GM21576 (cell line): ENCODE measurements around the gene SLC66A1.
"Not testable (repeated sequence)": the region's sequence is repeated elsewhere in the genome, so short reads cannot be mapped to it uniquely, and the experiment has no call there.

Experiments
- ATAC-seq: cut with Tn5 transposase; IDR thresholded peaks from one replicate; pipeline ENCODE4 v1.9.1; 2021; ENCODE audit warnings: mild to moderate bottlenecking, moderate library complexity; ENCODE audit not compliant: unreplicated experiment

SLC66A1 gene, protein sequence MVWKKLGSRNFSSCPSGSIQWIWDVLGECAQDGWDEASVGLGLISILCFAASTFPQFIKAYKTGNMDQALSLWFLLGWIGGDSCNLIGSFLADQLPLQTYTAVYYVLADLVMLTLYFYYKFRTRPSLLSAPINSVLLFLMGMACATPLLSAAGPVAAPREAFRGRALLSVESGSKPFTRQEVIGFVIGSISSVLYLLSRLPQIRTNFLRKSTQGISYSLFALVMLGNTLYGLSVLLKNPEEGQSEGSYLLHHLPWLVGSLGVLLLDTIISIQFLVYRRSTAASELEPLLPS

DNA sequence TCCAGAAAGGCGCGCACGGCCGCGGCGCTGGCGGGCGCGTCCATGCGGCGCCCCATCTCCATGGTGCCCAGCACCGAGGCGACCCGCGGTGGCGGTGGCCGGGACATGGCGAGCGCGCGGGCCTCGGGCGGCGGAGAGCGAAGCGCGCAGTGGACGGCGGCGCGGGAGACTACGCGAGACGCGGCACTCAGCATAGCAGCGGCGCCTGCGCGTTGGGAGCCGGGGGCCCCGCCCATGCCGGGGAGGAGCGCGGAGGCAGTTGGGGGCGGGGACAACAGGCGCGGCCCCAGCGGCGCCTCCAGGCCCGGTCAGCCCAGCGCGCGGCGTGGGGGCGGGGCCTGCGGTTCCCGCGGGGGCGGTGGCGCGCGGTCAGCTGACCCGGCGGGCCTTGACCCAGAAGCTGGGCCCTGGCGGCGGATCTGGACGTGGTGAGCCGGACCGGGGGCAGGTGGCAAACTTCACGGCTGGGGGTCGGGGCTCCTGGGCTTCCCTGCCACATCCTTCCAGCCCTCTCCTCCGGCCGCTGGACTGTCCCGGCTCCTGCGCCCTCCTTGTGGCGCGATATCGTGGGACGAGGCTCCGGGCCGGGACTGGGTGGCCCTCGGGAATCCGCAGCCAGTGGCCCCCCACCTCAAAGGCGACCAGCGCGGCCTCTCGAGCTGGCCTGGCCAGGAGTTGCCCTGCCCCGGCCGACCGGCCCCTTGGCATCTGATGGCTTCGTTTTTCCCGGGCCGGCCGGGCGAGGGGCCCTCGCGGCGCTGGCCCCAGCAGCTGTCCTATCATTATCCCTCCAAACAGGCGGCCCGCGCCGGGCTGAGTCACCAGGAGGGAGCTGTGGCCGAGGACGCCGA lies at the start of gene SLC66A1, which contains the start of gene AKR7A2:
TSS of gene SLC66A1 (plus strand) at position 396 of the 851 bp plus-strand sequence. CDS start 5,352 bp downstream, outside the sequence.
TSS of gene AKR7A2 (minus strand) at position 214 of the 851 bp plus-strand sequence. CDS start at position 194, 20 bp downstream.
- peak; percentile 57 for ATAC-seq

DNA sequence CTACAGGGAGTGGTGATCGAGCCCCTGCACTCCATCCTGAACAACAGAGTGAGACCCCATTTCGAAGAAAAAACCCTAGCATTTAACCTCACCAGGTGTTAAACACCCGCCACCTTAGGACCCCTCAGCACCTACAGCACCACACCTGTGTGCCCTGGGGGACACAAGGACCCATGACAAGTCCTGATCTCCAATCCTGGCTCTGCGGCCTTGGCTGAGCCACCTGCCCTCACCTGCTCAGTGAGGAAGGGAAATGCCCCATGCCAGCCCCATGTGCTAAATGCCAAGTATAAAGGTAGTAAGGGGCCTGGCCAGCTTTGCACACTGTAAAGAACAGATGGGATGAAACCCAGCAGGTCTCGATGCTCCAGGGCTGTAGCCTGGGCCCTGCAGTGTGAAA lies 49.4 kb upstream of the SLC66A1 start:
- ATAC-seq: no peak

DNA sequence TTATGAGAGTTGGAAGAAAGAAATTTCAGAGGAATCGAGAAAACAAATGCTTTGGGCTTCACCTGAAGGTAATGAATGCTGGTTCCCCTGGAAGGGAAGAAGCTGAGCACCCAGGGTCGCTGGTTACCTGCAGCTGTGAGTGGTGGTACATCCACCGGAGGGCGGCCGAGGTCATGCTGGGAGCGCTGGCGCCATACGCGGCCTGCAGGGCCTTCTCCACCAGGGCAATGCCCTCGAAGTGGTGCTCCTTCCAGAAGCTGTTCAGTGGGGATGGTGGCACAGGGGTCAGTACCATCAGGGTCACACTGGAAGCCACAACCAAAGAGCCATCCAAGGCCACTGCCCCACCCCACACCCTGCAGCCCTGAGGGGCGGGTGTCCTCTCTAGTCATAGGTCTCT lies 43.7 kb upstream of the SLC66A1 start:
- ATAC-seq: no peak

DNA sequence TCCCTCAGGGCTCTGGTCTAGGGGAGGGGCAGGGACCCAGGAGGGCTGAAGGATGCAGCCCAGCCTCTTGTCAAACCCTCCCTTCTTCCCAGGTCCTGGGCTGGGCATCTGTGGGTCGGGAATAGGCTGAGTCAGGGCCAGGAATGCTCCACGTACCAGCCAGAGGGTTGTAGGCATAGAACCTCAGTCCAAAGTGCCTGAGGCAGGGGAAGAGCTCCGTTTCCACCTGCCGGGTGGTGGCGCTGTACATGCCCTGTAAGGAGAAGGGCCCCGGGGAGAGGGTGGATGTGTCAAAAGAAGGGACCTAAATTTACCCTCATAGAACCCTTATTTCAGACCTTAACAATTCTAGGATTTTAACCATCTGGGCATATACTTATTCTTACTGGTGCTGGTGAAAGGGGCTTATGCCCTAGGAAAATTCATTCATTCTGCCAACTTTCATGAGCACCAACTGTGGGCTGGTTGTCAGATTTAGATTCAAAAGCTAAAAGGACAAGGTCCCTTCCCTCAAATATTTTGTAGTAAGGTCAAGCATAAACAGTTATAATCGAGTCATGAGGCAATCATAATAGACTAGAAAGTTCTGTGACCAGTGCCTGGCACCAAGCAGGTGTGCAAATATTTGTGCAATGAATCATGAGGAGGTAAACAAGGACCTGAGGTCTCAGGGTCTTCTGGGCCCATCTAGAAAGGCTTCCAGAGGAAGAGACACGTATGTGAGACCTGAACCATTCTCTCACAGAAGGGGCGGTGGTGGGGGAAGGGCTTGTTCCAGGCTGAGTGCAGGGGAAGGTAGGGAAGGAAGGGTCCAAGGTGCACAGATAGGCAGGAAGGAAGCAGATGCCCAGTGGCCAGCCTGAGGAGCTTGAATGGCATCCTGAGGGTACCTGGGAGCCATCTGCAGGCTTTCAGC lies 42.4 kb upstream of the SLC66A1 start:
- not testable (repeated sequence) for ATAC-seq

DNA sequence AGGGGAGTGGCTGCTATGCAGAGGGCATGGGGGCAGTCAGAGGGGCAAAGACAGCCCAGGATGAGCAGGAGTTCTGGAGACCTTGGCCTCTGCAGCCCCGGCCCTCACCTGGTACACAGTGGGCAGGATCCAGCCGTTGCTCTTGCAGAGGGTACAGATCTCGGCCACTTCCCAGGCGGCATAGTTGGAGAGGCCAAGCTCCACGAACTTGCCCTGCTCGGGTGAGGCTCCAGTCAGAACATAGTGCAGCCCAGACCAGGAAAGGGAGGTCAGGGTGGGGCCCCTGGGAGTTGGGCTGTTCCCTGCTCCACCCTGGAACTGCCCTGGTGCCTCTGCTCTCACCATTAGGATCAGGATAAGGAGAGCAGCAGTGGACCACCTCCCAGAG lies 41.8 kb upstream of the SLC66A1 start:
- not testable (repeated sequence) for ATAC-seq

DNA sequence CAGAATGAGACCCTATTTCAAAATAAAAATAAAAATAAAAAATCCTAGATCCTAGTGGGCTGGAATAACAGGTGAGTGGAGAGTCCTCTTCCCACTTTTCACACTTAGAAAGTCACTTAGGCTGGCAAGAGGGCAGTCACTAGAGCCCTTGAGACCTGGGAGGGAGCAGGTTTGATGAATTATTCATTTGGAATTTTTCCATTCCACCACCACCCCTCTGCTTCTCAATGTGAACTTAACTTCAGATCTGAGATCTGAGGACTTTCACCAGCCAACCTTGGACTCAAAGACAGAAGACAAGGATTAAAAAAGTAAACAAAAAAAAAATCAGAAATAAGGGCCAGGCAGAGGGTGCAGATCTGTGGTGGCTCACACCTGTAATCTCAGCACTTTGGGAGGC lies 40.1 kb upstream of the SLC66A1 start:
- no peak for ATAC-seq

DNA sequence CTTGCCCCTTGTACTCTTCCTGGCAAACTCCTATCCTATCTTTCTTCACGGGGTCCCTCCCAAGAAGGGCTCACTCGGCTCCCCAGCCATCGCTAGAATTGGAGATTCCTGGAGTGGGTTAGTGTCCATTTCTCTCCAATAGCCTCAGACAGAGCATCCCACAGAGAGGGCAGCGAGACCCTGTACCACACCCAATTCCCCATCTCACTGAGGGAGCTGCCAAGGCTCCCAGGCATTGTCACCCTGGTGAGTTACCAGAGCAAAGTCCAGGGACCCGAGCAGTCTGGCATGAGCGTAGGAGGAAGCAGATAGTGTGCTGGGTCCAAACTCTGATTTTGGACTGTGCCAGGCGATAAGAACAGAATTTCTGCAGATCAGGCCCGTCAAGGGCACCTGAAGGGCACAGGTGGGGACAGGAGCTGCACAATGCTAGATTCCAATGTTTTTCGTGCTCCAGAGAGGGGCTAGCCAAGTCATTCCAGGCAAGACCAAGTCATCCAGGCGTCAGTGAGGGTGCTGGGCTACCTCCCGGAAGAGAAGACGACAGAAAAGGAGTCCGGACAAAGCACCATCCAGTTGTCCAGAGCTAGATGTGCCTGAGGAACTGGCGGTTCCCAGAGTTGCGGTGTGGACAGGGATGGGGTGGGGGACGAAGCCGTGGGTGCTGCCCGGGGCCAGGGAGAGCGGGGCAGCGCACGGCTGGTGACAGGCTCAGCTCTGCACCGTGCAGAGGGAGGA lies 38.9 kb upstream of the SLC66A1 start:
- no peak for ATAC-seq

DNA sequence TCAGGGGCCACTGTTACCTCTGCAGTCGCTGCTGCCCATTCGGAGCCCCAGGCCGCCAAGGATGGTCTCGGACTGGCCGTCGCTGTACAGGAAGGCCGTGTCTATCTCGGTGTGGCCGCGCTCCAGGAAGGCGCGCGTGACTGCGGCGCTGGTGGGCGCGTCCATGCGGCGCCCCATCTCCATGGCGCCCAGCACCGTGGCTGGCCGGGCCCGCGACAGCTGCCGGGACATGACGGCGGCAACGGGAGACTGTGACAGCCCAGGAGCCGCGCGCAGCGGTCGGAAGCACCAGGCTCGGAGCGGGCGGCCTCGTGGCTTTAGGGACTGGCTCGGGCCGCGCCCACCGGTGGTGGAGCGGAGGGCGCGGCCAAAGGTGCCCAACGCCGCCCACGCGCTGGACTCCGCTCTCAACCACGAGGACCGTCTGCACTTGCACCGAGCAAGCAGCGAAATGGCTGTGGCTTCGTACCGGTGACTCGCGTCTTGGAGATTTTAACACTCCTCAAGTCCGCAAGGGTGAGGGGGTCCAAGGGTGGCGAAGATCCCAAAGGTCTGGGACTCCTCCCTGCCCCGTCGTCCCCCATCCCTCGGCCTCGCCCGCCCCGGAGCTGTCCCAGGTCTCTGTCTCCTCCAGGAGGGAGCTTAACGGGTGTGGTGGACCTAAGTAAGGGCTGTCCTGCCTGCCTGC lies 38.1 kb upstream of the SLC66A1 start:
- ATAC-seq: not testable (repeated sequence)

DNA sequence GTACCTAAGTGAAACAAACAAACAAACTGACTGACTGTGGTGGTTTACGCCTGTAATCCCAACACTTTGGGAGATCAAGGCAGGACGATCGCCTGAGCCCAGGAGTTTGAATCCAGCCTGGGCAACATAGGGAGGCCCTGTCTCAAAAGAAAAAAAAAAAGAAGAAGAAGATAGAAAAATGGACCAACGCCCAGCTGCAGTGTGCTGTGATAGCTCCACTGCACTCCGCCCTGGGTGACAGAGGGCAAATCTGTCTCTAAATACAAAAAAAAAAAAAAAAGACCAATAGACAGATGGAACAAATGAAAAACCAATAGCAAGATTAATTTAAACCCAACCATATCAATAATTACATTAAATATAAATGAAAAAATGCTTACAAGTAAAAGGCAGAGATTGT lies 37.5 kb upstream of the SLC66A1 start:
- no peak for ATAC-seq

DNA sequence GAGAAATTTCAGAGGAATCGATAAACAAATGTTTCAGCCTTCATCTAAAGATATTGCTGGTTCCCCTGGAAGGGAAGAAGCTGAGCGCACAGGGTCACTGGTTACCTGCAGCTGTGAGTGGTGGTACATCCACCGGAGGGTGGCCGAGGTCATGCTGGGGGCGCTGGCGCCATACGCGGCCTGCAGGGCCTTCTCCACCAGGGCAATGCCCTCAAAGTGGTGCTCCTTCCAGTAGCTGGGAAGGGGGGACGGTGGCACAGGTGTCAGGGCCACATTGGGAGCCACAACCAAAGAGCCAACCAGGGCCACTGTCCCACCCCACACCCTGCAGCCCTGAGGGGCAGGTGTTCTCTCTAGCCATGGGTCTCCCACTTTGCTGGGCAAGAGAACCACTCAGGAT lies 28.2 kb upstream of the SLC66A1 start:
- ATAC-seq: no peak

DNA sequence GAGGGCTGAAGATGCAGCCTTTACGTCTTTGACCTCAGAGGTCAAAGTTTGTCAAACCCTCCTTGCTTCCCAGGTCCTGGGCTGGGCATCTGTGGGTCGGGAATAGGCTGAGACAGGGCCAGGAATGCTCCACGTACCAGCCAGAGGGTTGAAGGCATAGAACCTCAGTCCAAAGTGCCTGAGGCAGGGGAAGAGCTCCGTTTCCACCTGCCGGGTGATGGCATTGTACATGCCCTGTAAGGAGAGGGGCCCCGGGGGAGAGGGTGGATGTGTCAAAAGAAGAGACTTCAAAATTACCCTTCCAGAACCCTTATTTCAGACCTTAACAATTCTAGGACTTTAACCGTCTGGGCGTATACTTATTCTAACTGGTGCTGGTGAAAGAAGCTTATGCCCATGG lies 27.2 kb upstream of the SLC66A1 start:
- no peak for ATAC-seq

DNA sequence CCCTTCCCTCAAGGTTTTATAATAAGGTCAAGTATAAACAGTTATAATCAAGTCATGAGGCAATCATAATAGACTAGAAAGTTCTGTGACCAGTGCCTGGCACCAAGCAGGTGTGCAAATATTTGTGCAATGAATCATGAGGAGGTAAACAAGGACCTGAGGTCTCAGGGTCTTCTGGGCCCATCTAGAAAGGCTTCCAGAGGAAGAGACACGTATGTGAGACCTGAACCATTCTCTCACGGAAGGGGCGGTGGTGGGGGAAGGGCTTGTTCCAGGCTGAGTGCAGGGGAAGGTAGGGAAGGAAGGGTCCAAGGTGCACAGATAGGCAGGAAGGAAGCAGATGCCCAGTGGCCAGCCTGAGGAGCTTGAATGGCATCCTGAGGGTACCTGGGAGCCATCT lies 26.8 kb upstream of the SLC66A1 start:
- not testable (repeated sequence) for ATAC-seq

DNA sequence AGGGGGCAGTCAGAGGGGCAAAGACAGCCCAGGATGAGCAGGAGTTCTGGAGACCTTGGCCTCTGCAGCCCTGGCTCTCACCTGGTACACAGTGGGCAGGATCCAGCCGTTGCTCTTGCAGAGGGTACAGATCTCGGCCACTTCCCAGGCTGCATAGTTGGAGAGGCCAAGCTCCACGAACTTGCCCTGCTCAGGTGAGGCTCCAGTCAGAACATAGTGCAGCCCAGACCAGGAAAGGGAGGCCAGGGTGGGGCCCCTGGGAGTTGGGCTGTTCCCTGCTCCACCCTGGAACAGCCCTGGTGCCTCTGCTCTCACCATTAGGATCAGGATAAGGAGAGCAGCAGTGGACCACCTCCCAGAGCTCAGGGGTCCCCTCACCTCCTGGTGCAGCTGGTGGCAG lies 26.3 kb upstream of the SLC66A1 start:
- not testable (repeated sequence) for ATAC-seq

DNA sequence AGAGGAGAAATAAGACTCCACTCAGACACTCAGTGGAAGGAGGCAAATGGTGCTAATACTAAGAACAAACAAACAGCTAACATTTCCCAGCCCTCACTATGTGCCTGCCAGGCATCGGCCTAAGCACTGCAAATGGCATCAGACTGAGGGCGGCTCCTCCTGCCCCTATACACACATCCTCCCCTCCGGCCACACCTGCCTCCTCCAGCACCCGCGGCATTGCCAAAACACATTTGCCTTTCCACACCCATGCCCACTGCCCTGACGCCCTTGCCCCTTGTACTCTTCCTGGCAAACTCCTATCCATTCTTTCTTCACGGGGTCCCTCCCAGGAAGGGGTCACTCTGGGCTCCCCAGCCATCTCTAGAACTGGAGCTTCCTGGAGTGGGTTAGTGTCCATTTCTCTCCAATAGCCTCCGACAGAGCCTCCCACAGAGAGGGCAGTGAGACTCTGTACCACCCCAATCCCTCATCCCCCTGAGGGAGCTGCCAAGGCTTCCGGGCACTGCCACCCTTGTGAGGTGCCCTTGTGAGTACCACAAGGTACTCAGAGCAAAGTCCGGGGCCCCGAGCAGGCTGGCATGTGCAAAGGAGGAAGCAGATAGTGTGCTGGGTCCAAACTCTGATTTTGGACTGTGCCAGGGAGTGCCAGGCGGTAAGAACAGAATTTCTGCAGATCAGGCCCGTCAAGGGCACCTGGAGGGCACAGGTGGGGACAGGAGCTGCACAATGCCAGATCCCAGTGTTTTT lies 24.5 kb upstream of the SLC66A1 start:
- no peak for ATAC-seq

DNA sequence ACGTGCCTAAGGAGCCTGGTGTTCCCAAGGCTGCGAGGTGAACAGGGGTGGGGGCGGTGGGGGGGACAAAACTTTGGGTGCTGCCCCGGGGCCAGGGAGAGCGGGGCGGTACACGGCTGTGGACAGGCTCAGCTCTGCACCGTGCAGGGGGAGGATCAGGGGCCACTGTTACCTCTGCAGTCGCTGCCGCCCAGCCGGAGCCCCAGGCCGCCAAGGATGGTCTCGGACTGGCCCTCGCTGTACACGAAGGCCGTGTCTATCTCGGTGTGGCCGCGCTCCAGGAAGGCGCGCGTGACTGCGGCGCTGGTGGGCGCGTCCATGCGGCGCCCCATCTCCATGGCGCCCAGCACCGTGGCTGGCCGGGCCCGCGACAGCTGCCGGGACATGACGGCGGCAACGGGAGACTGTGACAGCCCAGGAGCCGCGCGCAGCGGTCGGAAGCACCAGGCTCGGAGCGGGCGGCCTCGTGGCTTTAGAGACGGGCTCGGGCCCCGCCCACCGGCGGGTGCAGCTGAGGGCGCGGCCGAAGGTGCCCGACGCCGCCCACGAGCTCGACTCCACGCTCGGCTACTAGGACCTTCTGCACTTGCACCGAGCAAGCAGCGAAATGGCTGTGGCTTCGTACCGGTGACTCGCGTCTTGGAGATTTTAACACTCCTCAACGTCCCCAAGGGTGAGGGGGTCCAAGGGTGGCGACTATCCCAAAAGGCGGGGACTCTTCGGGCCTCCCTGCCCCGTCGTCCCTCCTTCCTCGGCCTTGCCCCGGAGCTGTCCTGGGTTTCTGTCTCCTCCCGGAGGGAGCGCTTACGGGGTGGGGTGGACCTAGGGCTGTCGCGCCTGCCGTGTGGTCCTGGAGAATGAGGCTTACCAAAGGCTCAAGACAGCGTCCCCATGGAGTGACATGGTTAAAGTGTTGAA lies 23.5 kb upstream of the SLC66A1 start, which contains the start of gene AKR7A3:
TSS of gene AKR7A3 (minus strand) at position 447 of the 918 bp plus-strand sequence. CDS start at position 386, 61 bp downstream.
- ATAC-seq: not testable (repeated sequence)

DNA sequence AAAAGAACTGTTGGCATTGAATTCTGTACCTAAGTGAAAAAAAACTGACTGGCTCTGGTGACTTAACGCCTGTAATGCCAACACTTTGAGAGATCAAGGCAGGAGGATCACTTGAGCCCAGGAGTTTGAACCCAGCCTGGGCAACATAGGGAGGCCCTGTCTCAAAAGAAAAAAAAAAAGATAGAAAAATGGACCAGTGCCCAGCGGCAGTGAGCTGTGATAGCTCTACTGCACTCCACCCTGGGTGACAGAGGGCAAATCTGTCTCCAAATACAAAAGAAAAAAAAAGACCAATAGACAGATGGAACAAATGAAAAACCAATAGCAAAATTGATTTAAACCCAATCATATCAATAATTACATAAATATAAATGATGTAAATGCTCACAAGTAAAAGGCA lies 22.9 kb upstream of the SLC66A1 start:
- no peak for ATAC-seq

DNA sequence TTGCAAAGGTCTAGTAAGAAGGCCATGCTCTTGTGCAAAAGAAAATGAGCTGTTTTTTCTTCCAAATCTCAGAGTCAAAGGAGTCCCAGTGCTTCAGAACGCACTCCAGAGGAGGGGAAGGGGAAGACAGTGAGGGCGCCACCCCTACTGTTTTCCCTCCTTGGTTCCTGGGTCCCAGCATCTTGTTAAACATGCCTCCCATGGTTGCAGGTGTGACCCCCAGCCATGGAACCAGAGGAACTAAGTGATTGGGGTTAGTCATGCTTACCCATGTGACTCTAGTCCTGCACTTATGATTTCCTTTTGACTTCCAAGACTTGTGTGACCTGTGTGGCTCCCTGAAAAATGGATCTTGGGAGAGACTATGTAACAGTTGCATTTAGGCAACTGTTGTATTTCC lies 17.5 kb upstream of the SLC66A1 start:
- ATAC-seq: no peak

DNA sequence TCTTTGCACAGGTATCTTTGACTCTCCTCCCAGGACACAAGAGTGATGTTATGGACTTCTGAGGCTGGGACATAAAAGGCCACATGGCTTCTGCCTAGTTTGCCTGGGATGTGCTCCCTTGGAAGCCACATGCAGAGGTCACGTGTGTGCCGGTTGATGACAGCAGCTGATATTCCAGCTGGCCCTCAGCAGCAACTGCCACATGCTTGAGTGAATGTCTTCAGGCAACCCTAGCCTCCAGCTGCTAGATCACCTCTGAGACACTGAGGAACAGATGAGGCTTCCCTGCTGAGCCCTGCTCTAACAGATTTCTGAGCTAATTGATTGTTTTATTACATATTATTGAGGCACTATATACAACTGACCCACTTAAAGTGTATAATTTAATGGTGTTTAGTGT lies 11.9 kb upstream of the SLC66A1 start:
- no peak for ATAC-seq
